MCF 10A (cell line): ENCODE data around the gene SCD. TPM values are rescaled to one million over a fixed set of nuclear protein-coding genes. Genes with fewer than 3 reads are reported as not detected.
"Not testable (repeated sequence)": the region's sequence is repeated elsewhere in the genome, so short reads cannot be mapped to it uniquely, and the experiment has no call there.

Experiments
- Bru-seq: library from RNA; stranded (reverse); fragments of 400-500 nt; gene quantifications from one replicate; lab custom pipeline; 2021; lab: Mats Ljungman, UMichigan
- BruChase-seq, 2 experiments: library from RNA; stranded (reverse); fragments of 400-500 nt; gene quantifications; one replicate each; lab custom pipeline; 2021; lab: Mats Ljungman, UMichigan
- BruUV-seq: library from RNA; stranded (reverse); fragments of 400-500 nt; replicated peaks from 2 replicates; lab custom pipeline; 2021; lab: Mats Ljungman, UMichigan
- CTCF ChIA-PET: fragments of 300-600 bp; sonication (Branson Sonifier 250); formaldehyde crosslinking; extraction: SDS; loops from one replicate; lab custom pipeline; 2021; ENCODE audit warnings: antibody characterized with exemption, inconsistent platforms; lab: Yijun Ruan, JAX
- POLR2A ChIA-PET: fragments of 300-600, 350-650 bp; sonication (Branson Sonifier 250); formaldehyde crosslinking; extraction: SDS; loops from one replicate; lab custom pipeline; 2020; ENCODE audit warnings: antibody characterized with exemption, inconsistent platforms; lab: Yijun Ruan, JAX
- DNase-seq: peaks from one replicate; pipeline ENCODE4 v3.0.0-alpha.2; 2018; ENCODE audit not compliant: unreplicated experiment
- H3K27ac Mint-ChIP-seq: one replicate; pipeline ENCODE4 v1.8.0; 2022; ENCODE audit warnings: mild to moderate bottlenecking, low read depth, mixed read lengths; ENCODE audit not compliant: unreplicated experiment
- H3K27me3 Mint-ChIP-seq: one replicate; pipeline ENCODE4 v1.8.0; 2022; ENCODE audit warnings: mixed read lengths; ENCODE audit not compliant: insufficient read depth, unreplicated experiment
- H3K36me3 Mint-ChIP-seq: one replicate; pipeline ENCODE4 v1.8.0; 2022; ENCODE audit warnings: mild to moderate bottlenecking, moderate library complexity, mixed read lengths; ENCODE audit not compliant: insufficient read depth, unreplicated experiment
- H3K4me1 Mint-ChIP-seq: one replicate; pipeline ENCODE4 v1.8.0; 2022; ENCODE audit warnings: mixed read lengths; ENCODE audit not compliant: insufficient read depth, unreplicated experiment
- H3K4me3 Mint-ChIP-seq: one replicate; pipeline ENCODE4 v1.8.0; 2022; ENCODE audit warnings: mild to moderate bottlenecking, moderate library complexity, mixed read lengths; ENCODE audit not compliant: unreplicated experiment
- H3K9me3 Mint-ChIP-seq: one replicate; pipeline ENCODE4 v1.8.0; 2022; ENCODE audit warnings: mixed read lengths; ENCODE audit not compliant: unreplicated experiment
- intact Hi-C: fragments of 100-400 bp; cut with micrococcal nuclease; formaldehyde crosslinking; loops from 2 replicates; pipeline ENCODE4 v1.14.1; 2022
- long read RNA-seq: library from polyadenylated mRNA; stranded (forward); transcript quantifications from one replicate; pipeline ENCODE4 v2.0.0, GENCODE V29; 2022
- total RNA-seq: library from RNA; stranded (reverse); gene quantifications from 2 replicates; pipeline ENCODE4 v1.2.3, GENCODE V29; 2022
- TF ChIP-seq, protein P1 (sequence below): fragments of 200-600 bp; IDR thresholded peaks from one replicate; pipeline ENCODE4 v1.8.0; 2022; ENCODE audit warnings: antibody characterized with exemption, mild to moderate bottlenecking; ENCODE audit not compliant: unreplicated experiment

The SCD gene
- total RNA-seq (101 and 179 TPM in 2 replicates), Bru-seq, nascent RNA (percentile 77 among the genes with signal in this experiment), BruChase-seq, experiment 1, labeled RNA remaining after a 6-hour chase (percentile 98 among the genes with signal in this experiment), BruChase-seq, experiment 2, labeled RNA remaining after a 2-hour chase (percentile 92 among the genes with signal in this experiment)
- long read RNA-seq, full-length matches to known transcripts = 268 of 353 reads
- long read RNA-seq, partial matches to known transcripts = 67 of 353 reads
- long read RNA-seq, other reads (novel, unspliced or antisense) = 18 of 353 reads

GRCh38 chr10:100346765-100347567, at the start of gene SCD:
Gene SCD (plus strand): TSS chr10:100347233. CDS start chr10:100347505, 272 bp downstream.
- Mint-ChIP-seq H3K27ac (peak within 1 kb of the TSS; percentile 83), H3K4me1 (peaks cover 53% of the 10 kb centered on the region), H3K27me3 (no peaks in the 10 kb centered on the region), H3K9me3 (no peaks in the 10 kb centered on the region), H3K4me3 (peak within 1 kb of the TSS; percentile 97), H3K36me3 (peaks cover 27% of the 10 kb centered on the region)
- no TSS peak for BruUV-seq
- TF ChIP-seq, protein P1, sequence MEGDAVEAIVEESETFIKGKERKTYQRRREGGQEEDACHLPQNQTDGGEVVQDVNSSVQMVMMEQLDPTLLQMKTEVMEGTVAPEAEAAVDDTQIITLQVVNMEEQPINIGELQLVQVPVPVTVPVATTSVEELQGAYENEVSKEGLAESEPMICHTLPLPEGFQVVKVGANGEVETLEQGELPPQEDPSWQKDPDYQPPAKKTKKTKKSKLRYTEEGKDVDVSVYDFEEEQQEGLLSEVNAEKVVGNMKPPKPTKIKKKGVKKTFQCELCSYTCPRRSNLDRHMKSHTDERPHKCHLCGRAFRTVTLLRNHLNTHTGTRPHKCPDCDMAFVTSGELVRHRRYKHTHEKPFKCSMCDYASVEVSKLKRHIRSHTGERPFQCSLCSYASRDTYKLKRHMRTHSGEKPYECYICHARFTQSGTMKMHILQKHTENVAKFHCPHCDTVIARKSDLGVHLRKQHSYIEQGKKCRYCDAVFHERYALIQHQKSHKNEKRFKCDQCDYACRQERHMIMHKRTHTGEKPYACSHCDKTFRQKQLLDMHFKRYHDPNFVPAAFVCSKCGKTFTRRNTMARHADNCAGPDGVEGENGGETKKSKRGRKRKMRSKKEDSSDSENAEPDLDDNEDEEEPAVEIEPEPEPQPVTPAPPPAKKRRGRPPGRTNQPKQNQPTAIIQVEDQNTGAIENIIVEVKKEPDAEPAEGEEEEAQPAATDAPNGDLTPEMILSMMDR = no peak
- intact Hi-C loops = loop anchor here (1.0 to 2.0 kb wide), 2 partner anchors 24 to 27 kb away; no protein-coding TSS in a partner anchor
- CTCF ChIA-PET = interaction anchor here (0.6 to 19.8 kb wide), 12 partner anchors 9 to 531 kb away, joined by 3 to 372 read pairs (median 4); no protein-coding TSS in a partner anchor
- POLR2A ChIA-PET = interaction anchor here (1.0 to 16.6 kb wide), 13 partner anchors 10 to 685 kb away, joined by 3 to 493 read pairs (median 4); partner anchors contain the start of genes BLOC1S2 and NDUFB8
- DNase-seq = peak; percentile 97

DNA sequence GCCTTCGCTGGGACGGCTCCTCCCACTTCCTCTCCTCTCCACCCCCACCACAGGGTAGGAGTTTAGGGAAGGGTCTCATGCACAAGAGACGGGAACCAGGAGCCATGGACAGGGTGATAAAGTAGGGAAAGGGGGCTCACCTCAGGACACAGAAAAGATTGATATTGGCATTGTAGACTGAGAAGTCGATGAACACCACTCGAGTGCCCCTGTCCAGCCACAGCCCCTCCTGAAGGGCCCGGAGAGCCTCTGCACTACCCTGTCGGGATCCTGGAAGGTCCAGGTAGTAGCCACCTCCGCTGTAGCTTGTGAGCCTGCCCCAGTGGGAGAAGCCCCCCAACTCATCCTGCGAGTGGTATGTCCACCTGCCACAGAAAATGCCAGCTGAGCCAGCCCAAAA, 49.8 kb upstream of the SCD start:
- TF ChIP-seq, protein P1 = no peak
- intact Hi-C loops = no loop called here
- Mint-ChIP-seq H3K4me3 (no peak overlapping the region), H3K9me3 (no peaks in the 10 kb centered on the region), H3K4me1 (peaks cover 10% of the 10 kb centered on the region), H3K27me3 (peaks cover 42% of the 10 kb centered on the region), H3K36me3 (no peaks in the 10 kb centered on the region), H3K27ac (no peak overlapping the region)
- POLR2A ChIA-PET = interaction anchor here (1.4 kb wide), 1 partner anchor 10 kb away, joined by 5 read pairs; no protein-coding TSS in a partner anchor
- no peak for DNase-seq
- CTCF ChIA-PET = interaction anchor here (0.6 to 2.1 kb wide), 5 partner anchors 42 to 221 kb away, joined by 3 to 9 read pairs (median 5); no protein-coding TSS in a partner anchor
- BruUV-seq = no TSS peak

DNA sequence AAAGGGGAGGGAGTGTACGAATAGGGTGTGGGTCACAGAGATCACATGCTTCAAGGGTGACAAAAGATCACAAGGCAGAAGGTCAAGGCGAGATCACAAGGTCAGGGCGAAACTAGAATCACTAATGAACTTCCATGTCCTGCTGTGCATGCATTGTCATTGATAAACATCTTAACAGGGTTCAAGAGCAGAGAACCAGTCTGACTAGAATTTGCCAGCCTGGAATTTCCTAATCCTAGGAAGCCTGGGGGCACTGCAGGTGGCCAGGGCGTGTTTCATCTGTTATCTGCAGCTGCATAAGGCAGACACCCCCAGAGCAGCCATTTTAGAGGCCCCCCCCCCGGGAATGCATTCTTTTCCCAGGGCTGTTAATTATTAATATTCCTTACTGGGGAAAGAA, 45.9 kb upstream of the SCD start:
- intact Hi-C loops, POLR2A ChIA-PET, H3K4me1 Mint-ChIP-seq, CTCF ChIA-PET, H3K4me3 Mint-ChIP-seq, H3K9me3 Mint-ChIP-seq, H3K36me3 Mint-ChIP-seq, BruUV-seq, H3K27ac Mint-ChIP-seq, DNase-seq: not testable (repeated sequence)
- H3K27me3 Mint-ChIP-seq = peaks cover 44% of the 10 kb centered on the region

GRCh38 chr10:100303724-100304319, 43.2 kb upstream of the SCD start:
- TF ChIP-seq, protein P1 = peak; percentile 49
- intact Hi-C loops = loop anchor here (1.0 kb wide), 4 partner anchors 34 to 204 kb away; no protein-coding TSS in a partner anchor
- ChIA-PET POLR2A (no interaction called here), CTCF (interaction anchor here (0.6 to 1.5 kb wide), 11 partner anchors 9 to 424 kb away, joined by 3 to 8 read pairs (median 4); no protein-coding TSS in a partner anchor)
- Mint-ChIP-seq H3K36me3 (no peaks in the 10 kb centered on the region), H3K4me3 (no peak overlapping the region), H3K4me1 (no peaks in the 10 kb centered on the region), H3K27me3 (peaks cover 31% of the 10 kb centered on the region), H3K27ac (no peak overlapping the region), H3K9me3 (no peaks in the 10 kb centered on the region)
- BruUV-seq = no TSS peak
- peak; percentile 14 for DNase-seq
